SK-N-DZ (cell line): ENCODE data around the gene FGF4.

Experiments
- DNase-seq: peaks from one replicate; pipeline ENCODE4 v3.0.0-alpha.2; 2015; ENCODE audit warnings: low spot score

FGF4 gene

GRCh38 chr11:69807106-69807815 is 32.1 kb upstream of the FGF4 start:
- DNase-seq: no peak

DNA sequence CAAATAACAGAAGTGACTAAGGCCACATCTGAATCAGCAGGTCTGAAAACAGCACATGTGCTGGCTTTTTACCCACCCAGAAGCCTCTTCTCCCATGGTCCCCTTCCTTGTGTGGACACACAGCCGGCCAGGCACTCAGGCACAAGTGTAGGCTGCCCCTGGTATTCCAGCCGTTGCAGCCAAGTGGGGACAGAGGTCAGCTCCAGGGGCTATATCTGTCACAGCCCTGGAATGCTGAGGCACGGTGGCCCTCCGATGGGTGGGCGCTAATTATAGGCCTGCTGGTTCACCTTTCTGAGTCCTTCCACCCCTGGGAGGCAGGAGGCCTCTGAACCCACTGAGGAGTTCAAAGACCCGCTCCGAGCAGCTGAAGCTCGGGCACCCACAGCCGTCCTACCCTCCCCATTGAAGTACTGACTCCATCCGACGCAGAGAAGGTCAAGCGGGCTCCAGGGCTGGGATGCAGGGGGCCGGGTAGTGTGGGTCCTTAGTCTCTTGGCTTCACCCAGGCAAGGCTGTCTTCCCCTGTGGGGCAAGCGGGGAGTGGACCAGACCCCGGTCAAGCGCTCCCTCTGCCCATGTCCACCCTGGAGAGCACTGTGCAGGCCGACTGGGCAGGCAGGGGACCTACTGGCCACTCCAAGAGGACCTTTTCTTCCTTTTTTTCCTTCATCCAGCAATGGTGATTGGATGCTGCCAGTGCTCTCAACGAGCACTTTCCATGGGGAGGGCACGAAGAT is 29.8 kb upstream of the FGF4 start:
- DNase-seq: no peak

DNA sequence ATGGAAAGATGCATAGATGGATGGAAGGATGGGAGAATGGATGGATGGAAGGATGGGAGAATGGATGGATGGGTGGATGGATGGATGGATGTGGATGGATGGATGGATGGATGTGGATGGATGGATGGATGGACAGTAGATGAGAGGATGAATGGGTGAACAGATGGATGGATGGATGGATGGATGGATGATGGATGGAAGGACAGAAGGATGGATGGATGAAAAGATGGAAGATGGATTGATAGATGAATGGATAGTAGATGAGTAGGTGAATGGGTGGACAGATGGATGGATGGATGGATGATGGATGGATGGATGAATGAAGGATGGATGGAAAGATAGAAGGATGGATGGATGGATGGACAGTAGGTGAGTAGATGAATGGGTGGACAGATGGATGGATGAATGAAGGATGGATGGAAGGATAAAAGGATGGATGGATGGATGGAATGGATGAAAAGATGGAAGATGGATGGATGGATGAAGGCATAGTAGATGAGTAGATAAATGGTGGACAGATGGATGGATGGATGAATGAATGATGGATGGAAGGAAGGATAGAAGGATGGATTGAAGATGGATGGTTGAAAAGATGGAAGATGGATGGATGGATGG is 28.6 kb upstream of the FGF4 start:
- no peak for DNase-seq

DNA sequence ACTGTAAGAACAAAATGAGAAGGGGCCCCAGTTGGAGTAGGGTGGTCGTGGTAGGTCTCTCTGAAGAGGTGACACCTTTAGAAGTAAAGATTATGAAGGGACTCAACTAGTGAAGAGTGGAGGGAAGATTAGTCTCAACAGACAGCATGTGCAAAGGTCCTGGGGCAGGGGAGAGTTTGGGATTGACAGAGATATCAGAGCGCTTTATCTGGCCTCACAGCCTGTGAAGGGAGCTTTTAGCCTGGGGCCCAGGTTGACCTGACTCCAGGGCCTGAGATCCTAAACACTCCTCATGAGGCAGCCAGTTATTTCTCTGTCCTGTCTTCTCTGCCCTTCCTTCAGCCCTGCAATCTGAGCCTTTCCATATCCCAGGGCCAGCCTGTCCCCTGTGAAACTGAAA is 27.9 kb upstream of the FGF4 start:
- DNase-seq: no peak

GRCh38 chr11:69802590-69802989 is 27.4 kb upstream of the FGF4 start:
- no peak for DNase-seq

DNA sequence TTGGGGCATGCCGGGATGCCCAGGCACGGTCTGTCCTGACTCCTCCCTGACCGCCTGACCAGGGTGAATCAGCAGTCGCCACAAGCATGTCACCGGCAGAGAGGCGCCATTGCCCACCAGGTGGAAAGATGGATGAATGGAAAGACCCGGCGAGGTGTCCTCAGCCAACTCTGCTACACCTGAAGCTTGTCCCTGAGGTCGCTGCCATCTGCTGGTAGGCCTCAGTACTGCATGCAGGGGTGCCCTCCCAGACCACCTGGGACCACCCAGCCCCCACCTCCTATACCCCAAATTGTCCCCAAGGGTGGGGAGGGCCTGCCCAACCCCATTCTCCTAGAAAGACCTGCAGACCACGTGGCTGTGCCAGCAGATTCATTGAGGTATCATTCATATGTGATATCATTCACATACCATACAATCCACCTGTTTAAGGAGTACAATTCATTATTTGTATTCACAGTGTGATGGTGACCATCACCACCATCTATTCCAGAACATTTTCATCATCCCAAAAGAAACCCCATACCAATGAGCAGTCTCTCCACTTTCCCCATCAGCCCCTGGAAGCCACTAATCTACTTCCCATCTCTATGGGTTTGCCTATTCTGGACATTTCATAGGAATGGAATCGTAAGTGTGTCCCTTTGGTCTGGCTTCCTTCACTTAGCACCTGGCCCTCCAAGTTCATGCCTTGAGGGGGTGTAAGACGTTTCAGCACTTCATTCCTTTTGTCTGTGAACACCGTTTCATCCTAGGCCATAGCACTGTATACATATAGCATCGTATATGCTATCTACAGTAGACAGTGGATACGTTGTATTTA is 26.6 kb upstream of the FGF4 start:
- peak; percentile 41 for DNase-seq

DNA sequence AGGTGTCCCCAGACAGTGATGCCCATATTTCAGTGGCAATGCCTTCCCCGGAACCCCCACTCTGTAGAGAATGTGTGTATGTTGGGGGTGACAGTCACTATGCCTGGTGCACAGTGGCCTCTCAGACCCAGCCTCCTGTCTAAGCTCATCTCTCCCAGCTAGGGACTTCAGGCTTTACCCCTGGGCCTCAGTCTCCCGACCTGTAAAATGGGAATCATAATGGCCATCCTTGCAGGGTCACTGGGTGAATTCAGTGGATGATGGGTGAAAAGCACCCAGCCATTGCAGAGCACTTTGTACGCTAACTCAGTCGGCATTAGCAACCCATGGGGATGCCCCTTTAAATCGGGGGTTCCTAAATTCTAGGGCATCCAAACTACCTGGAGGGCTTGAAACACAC is 25.1 kb upstream of the FGF4 start:
- DNase-seq: no peak

DNA sequence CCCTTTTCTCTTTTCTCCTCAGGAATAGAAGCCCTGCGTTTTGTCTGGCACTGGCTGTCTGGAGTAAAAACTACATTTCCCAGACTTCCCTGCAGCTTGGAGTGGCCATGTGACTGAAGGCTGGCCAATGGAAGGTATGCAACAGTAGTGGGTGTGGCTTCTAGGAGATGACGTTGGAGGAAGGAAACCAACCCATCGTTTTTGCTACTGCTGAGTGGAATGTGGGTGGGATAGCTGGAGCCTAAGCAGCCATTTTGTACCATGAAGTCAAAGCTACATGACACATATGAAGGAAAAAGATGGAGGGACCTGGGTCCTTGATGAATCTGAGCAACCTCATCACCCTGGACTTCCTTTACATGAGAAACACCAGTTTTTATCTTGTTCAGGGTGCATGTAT is 24.4 kb upstream of the FGF4 start:
- no peak for DNase-seq

GRCh38 chr11:69799097-69799496 is 24.0 kb upstream of the FGF4 start:
- DNase-seq: no peak

DNA sequence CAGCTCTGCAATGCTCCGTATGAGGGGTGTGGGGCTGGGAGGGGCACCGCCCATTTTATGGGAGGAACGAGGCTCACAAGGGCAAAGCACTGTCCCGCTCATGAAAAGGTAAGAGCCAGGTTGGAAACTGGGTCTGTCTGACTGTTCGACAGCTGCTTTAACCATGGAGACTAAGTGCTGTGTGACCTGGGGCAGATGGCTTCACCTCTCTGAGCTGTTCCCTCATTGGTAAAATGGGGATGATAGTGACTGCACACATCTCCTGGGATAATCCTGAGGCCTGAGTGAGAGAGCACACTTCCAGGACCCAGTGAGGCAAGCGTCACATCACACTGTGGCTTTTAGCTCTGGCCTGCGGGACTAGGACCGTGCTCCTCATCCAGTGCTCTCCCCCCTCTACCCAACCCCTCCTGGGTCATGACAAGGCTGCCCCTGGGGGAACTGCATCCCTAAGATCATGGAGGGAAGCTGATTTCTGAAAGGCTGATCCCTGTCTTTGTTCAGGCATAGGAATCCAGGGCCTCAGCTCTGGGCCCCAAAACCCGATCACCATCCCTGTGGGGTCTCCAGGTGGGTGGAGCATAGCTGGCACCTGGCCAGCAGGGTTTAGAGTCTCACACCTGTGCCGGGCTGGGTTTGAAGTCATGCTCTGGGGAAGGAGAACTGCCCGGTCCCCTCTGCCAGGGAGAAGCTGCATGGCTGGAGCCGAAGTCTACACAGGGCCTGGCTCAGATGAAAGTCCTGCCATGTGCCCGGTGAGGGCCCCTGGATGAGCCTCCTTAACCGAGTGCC is 22.8 kb upstream of the FGF4 start:
- no peak for DNase-seq

DNA sequence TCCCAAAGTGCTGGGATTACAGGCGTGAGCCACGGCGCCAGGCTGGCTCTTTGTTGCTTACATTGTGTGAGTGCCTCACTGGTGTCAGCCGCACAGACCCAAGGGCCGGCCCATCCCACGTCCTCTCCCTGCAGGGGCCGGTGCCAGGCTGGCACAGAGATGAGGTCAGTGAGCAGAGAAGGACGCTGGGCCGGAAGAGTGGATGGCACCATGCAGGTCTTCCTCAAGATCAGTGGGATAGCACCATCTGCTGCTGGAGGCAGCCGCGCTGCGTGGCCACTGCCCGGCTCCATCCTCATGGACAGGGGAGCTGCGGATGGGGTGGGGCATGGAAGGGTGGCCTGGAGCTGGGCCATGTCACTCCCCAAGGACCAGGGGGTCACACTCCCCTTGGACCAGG is 22.0 kb upstream of the FGF4 start:
- no peak for DNase-seq

- DNase-seq: no peak
Observed at GRCh38 chr11:69796063-69796462, 20.9 kb upstream of the FGF4 start.

- DNase-seq: no peak
Observed at GRCh38 chr11:69791276-69792180, 16.4 kb upstream of the FGF4 start.

DNA sequence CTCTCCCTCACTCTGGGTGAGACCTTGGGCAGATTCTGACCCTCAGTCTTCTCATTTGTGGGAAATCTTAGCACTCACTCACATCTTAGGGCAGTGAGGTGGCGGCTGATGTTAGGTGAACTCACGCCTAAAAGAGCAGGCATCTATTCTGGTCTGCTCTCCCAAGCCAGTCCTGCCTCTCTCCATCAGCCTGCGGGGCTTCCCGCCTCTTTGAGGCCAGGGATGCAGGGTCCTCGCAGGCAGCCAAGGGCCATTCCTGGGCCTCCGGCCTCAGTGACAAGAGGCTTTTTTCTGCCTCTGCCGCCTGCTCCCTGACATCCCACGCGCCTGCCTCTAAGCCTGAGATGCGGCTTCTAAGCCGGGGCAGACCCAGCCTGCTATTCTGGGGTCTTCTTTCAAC is 13.8 kb upstream of the FGF4 start:
- no peak for DNase-seq

GRCh38 chr11:69787906-69788305 is 12.8 kb upstream of the FGF4 start:
- no peak for DNase-seq

- DNase-seq: no peak
Observed at GRCh38 chr11:69787457-69787856, 12.3 kb upstream of the FGF4 start.

- DNase-seq: no peak
Observed at GRCh38 chr11:69781241-69781640, 6.1 kb upstream of the FGF4 start.

- no peak for DNase-seq
Observed at GRCh38 chr11:69778373-69778772, 3.2 kb upstream of the FGF4 start.

GRCh38 chr11:69774354-69775162 is 583 bp downstream of the FGF4 start:
- DNase-seq: no peak
